SK-N-MC (cell line): Measurements from ENCODE around the gene PRPF4.

Experiments
- EZH2 ChIP-seq: fragments of 200-600 bp; sonication (generic); IDR thresholded peaks from one replicate; pipeline ENCODE4 v1.6.1; 2017; ENCODE audit warnings: antibody characterized with exemption
- FOXP2 ChIP-seq: optimal IDR thresholded peaks from 2 replicates; pipeline ENCODE3; 2011; ENCODE audit warnings: mild to moderate bottlenecking, moderate library complexity; ENCODE audit not compliant: insufficient read depth; ENCODE audit errors: extremely low read length, control extremely low read depth
- POLR2AphosphoS5 ChIP-seq: IDR thresholded peaks from 2 replicates; pipeline ENCODE4 v1.6.1; 2012; ENCODE audit warnings: mild to moderate bottlenecking, low read depth, low read length, borderline replicate concordance

DNA sequence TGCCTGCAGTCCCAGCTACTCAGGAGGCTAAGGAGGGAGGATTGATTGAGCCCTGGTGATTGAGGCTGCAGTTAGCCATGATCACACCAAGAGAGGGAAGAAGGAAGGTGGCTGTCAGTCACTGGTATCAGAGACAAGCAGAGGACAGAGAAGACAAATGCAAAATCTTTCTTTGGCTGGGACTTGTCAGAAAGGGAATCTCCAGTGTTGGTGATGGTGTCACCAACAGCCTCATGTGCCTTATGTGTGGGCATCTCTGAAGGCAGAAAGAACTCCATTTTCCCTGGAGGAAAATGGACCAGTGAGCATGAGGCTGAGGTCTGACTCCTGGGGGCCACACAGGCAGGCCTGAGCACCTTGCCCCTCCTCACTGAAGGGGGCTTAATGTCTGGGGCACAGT is 39.8 kb downstream of the PRPF4 start:
- TF ChIP-seq POLR2AphosphoS5 (no peak), EZH2 (no peak), FOXP2 (no peak)
